HepG2 (cell line): ENCODE results near the gene BPIFA2.

ENCODE experiments used
- AHR ChIP-seq: IDR thresholded peaks from 2 replicates; pipeline ENCODE4 v1.6.1; 2018; ENCODE audit warnings: missing genetic modification reagents, missing compliant biosample characterization
- GTF2F1 ChIP-seq: fragments of 150-350 bp; IDR thresholded peaks from 2 replicates; pipeline ENCODE4 v1.6.1; 2014; ENCODE audit warnings: low read length
- JUN ChIP-seq: sonication (generic); formaldehyde crosslinking; IDR thresholded peaks from 2 replicates; pipeline ENCODE4 v1.4.0; 2020; ENCODE audit warnings: mild to moderate bottlenecking, missing genetic modification reagents
- KDM1A ChIP-seq: IDR thresholded peaks from 2 replicates; pipeline ENCODE4 v1.6.1; 2016; ENCODE audit warnings: missing compliant biosample characterization
- MYNN ChIP-seq: sonication (generic); formaldehyde crosslinking; IDR thresholded peaks from 2 replicates; pipeline ENCODE4 v1.4.0; 2020; ENCODE audit warnings: mild to moderate bottlenecking, low read depth, missing genetic modification reagents
- NFIC ChIP-seq: IDR thresholded peaks from 2 replicates; pipeline ENCODE4 v1.6.1; 2012; ENCODE audit warnings: mild to moderate bottlenecking, low read length, inconsistent platforms
- PHB2 ChIP-seq: fragments of 450-650 bp; IDR thresholded peaks from 2 replicates; pipeline ENCODE4 v1.6.1; 2018; ENCODE audit not compliant: partially characterized antibody
- ZBTB7A ChIP-seq: sonication (generic); formaldehyde crosslinking; IDR thresholded peaks from 2 replicates; pipeline ENCODE4 v1.8.0; 2022; ENCODE audit warnings: mild to moderate bottlenecking, missing genetic modification reagents
- ZNF263 ChIP-seq: sonication (generic); formaldehyde crosslinking; IDR thresholded peaks from 2 replicates; pipeline ENCODE4 v1.4.0; 2020; ENCODE audit warnings: missing genetic modification reagents
- TF ChIP-seq, protein P1 (sequence below): sonication (generic); formaldehyde crosslinking; IDR thresholded peaks from 2 replicates; pipeline ENCODE4 v1.4.0; 2020; ENCODE audit warnings: mild to moderate bottlenecking, missing genetic modification reagents
- TF ChIP-seq, protein P2 (sequence below): sonication (generic); formaldehyde crosslinking; IDR thresholded peaks from 2 replicates; pipeline ENCODE4 v1.8.1; 2023; ENCODE audit warnings: missing genetic modification reagents, inconsistent platforms, borderline replicate concordance
- TF ChIP-seq, protein P3 (sequence below): sonication (generic); formaldehyde crosslinking; IDR thresholded peaks from 2 replicates; pipeline ENCODE4 v1.5.0; 2020; ENCODE audit warnings: mild to moderate bottlenecking, missing genetic modification reagents, moderate library complexity

GRCh38 chr20:33203444-33203843, 35.5 kb downstream of the BPIFA2 start:
- TF ChIP-seq GTF2F1 (no peak), JUN (CRISPR knock-in tag) (no peak), MYNN (CRISPR knock-in tag) (no peak), ZNF263 (CRISPR knock-in tag) (no peak), NFIC (no peak), AHR (CRISPR knock-in tag) (no peak), ZBTB7A (CRISPR knock-in tag) (no peak), PHB2 (no peak), KDM1A (CRISPR knock-in tag) (no peak)
- TF ChIP-seq, protein P1, sequence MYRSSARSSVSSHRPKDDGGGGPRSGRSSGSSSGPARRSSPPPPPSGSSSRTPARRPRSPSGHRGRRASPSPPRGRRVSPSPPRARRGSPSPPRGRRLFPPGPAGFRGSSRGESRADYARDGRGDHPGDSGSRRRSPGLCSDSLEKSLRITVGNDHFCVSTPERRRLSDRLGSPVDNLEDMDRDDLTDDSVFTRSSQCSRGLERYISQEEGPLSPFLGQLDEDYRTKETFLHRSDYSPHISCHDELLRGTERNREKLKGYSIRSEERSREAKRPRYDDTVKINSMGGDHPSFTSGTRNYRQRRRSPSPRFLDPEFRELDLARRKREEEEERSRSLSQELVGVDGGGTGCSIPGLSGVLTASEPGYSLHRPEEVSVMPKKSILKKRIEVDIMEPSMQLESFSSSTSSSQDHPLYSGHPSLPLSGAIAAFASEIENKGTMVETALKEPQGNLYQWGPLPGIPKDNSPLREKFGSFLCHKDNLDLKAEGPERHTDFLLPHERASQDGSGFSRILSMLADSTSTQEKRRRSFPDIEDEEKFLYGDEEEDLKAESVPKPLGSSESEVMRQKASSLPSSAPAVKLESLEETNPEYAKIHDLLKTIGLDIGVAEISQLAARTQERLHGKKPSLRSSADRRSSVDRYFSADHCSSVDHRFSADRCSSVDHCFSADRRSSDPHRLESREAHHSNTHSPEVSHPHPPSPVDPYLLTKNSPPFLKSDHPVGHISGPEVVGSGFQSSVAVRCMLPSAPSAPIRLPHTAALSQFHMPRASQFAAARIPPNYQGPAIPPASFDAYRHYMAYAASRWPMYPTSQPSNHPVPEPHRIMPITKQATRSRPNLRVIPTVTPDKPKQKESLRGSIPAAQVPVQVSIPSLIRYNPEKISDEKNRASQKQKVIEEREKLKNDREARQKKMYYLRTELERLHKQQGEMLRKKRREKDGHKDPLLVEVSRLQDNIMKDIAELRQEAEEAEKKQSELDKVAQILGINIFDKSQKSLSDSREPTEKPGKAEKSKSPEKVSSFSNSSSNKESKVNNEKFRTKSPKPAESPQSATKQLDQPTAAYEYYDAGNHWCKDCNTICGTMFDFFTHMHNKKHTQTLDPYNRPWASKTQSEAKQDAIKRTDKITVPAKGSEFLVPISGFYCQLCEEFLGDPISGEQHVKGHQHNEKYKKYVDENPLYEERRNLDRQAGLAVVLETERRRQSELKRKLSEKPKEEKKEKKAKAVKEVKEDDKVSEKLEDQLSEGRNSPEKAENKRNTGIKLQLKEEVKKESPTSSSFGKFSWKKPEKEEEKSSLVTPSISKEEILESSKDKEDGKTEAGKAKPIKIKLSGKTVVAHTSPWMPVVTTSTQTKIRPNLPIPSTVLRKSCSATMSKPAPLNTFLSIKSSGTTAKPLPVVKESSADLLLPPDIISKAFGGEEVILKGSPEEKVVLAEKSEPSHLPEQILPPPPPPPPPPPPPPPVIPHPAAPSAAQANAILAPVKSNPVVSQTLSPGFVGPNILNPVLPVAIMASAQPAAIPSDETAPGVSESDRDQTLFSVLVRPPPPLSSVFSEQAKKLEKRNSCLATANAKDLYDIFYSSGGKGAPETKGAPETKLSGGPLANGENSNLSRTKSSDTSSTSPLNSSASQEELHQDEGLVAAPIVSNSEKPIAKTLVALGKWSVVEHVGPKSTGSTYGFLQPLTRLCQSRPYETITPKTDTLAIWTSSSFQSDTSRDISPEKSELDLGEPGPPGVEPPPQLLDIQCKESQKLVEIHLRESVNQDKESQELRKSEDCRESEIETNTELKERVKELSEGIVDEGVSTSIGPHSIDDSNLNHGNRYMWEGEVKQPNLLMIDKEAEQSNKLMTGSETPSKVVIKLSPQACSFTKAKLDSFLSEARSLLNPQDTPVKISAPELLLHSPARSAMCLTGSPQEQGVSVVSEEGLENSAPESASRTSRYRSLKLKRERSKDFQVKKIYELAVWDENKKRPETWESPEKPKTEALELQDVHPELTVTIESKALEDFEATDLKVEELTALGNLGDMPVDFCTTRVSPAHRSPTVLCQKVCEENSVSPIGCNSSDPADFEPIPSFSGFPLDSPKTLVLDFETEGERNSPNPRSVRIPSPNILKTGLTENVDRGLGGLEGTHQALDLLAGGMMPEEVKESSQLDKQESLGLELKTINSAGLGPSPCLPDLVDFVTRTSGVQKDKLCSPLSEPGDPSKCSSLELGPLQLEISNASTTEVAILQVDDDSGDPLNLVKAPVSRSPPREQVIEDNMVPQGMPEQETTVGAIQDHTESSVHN (CRISPR knock-in tag) = no peak
- TF ChIP-seq, protein P2, sequence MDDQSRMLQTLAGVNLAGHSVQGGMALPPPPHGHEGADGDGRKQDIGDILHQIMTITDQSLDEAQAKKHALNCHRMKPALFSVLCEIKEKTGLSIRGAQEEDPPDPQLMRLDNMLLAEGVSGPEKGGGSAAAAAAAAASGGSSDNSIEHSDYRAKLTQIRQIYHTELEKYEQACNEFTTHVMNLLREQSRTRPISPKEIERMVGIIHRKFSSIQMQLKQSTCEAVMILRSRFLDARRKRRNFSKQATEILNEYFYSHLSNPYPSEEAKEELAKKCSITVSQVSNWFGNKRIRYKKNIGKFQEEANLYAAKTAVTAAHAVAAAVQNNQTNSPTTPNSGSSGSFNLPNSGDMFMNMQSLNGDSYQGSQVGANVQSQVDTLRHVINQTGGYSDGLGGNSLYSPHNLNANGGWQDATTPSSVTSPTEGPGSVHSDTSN = no peak
- TF ChIP-seq, protein P3, sequence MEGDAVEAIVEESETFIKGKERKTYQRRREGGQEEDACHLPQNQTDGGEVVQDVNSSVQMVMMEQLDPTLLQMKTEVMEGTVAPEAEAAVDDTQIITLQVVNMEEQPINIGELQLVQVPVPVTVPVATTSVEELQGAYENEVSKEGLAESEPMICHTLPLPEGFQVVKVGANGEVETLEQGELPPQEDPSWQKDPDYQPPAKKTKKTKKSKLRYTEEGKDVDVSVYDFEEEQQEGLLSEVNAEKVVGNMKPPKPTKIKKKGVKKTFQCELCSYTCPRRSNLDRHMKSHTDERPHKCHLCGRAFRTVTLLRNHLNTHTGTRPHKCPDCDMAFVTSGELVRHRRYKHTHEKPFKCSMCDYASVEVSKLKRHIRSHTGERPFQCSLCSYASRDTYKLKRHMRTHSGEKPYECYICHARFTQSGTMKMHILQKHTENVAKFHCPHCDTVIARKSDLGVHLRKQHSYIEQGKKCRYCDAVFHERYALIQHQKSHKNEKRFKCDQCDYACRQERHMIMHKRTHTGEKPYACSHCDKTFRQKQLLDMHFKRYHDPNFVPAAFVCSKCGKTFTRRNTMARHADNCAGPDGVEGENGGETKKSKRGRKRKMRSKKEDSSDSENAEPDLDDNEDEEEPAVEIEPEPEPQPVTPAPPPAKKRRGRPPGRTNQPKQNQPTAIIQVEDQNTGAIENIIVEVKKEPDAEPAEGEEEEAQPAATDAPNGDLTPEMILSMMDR (CRISPR knock-in tag) = no peak
